Retina (tissue), 1 donor: ENCODE measurements around the gene PNRC2.
"Not testable (repeated sequence)": the region's sequence is repeated elsewhere in the genome, so short reads cannot be mapped to it uniquely, and the experiment has no call there.

Experiments
- DNase-seq: peaks from one replicate; pipeline ENCODE4 v3.0.0-alpha.2; 2016

The PNRC2 gene

DNA sequence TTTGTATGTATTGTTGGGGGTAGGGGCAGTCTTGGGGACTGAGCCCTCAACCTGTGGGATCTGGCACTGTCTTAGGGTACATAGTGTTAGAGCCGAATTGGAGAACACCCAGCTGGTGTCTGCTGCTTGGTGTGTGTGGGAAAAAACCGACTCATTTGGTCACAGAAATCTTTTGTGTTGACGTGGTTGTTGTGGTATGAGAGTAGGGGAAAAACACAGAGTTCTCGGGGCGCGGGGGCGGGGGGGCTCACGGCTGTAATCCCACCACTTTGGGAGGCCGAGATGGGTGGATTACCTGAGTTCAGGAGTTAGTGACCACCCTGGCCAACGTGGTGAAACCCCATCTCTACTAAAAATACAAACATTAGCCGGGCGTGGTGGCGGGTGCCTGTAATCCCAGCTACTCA, 35.8 kb downstream of the PNRC2 start:
- DNase-seq: no peak

DNA sequence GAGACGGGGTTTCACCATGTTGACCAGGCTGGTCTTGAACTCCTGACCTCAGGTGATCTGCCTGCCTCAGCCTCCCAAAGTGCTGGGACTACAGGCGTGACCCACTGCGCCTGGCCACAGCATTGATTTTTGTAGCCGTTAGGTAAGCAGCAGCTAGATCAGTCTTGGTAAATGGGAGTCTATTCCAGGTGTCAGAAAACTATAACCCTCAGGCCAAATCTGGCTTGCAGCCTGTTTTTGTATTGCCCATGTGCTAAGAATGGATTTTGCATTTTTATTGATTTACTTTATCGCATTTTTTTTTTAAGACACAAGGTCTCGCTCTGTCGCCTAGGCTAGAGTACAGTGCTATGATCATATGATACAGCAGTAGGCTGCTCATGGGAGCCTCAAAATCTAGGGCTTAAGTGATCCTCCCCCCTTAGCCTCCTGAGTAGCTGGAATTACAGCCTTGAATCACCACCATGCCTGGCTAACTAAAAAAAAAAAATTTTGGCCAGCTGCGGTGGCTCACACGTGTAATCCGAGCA, 37.1 kb downstream of the PNRC2 start:
- no peak for DNase-seq

DNA sequence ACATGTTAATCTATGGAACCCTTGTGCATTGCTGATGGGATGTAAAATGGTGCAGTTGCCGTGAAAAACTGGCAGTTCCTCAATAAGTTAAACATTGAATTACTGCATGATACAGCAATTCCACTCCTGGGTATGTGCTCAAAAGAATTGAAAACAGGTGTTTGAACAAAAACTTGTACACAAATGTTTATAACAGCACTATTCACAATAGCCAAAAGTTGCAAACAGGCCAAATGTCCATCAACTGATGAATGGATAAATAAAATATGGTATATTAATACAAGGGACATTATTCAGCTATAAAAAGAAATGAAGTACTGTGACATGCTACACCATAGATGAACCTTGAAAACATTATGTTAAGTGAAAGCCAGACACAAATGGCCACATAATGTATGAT, 38.2 kb downstream of the PNRC2 start:
- DNase-seq: no peak

DNA sequence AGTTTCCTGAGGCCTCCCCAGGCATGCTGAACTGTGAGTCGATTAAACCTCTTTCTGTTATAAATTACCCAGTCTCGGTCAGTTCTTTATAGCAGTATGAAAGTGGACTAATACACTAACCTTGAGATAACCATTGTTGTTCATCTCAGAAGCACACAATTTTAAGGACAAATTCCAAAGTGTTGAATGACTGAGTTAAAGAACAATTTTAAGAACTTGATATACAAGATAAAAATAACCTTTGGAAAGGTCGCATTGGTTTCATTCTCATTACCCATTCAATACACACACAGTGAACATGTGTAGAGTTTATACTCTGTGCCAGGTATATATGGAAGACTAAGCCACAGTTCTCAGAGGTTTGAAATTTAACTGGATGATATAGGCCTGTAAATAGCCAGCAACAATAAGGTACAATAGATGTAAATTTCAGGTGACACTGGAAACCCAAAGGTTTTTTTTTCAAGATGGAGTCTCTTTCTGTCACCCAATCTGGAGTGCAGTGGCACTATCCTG, 39.6 kb downstream of the PNRC2 start:
- DNase-seq: no peak

GRCh38 chr1:24002695-24003094, 43.1 kb downstream of the PNRC2 start:
- no peak for DNase-seq

DNA sequence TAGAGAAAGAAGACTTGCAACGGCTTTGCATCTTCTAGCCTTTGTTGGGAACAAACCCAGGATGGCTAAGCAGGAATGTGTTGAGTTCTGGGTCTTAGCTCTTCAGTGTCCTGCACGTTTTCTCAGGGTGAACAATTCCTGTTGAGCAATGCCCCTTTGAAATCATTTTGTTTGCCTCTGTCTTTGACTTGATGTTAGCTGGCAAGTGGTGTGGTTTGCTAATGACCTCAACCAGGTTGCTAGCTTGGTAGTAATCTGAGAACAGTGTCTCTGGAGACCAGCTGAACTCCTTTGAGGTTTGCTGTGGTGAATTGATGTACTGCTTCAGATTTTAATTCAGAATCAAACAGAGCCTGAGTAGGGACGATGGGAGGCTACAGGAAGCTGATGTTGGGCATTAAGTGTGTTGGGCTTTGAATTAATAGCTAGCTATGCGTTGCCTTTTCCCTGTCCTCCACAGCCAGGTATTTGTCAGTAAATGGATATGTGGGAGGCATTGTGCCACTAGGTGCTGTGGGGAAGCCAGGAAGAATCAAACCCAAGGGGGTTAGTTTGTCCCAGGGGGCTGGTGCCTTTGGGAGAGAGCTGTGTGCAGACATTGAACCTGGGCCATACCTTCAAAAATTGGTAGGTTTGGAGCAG, 43.8 kb downstream of the PNRC2 start:
- DNase-seq: no peak

DNA sequence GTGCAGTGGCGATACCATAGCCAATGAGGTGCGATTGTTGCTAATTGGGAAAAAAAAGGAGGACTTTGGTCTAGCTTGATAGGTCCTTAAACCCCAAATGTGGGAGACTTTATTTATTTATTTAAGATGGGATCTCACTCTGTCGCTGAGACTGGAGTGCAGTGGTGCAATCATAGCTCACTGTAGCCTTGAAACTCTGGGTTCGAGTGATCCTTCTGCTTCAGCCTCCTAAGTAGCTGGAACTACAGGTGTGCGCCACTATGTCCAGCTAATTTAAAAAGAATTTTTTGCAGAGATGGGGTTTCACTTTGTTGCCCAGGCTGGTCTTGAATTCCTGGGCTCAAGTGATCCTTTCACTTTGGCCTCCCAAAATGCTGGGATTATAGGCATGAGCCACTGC, 44.5 kb downstream of the PNRC2 start:
- no peak for DNase-seq

DNA sequence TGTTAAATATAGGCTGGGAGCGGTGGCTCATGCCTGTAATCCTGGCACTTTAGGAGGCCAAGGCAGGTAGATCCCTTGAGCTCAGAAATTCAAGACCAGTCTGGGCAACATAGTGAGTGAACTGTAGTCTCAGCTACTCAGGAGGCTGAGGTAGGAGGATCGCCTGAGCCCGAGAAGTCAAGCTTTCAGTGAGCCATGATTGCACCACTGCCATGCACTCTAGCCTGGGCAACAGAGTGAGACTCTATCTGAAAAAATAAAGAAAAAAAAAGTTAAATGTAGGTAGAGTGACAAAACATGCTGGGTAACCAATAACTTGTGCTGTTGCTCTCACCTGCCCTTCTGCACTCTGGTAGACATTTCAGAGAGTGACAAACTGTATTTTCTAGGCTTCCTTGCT, 45.5 kb downstream of the PNRC2 start:
- no peak for DNase-seq

- no peak for DNase-seq
Measured at GRCh38 chr1:24007079-24007478, 47.5 kb downstream of the PNRC2 start.

- not testable (repeated sequence) for DNase-seq
Measured at GRCh38 chr1:24008574-24009184, 49.1 kb downstream of the PNRC2 start.

- DNase-seq: no peak
Measured at GRCh38 chr1:24009406-24009805, 49.8 kb downstream of the PNRC2 start.

DNA sequence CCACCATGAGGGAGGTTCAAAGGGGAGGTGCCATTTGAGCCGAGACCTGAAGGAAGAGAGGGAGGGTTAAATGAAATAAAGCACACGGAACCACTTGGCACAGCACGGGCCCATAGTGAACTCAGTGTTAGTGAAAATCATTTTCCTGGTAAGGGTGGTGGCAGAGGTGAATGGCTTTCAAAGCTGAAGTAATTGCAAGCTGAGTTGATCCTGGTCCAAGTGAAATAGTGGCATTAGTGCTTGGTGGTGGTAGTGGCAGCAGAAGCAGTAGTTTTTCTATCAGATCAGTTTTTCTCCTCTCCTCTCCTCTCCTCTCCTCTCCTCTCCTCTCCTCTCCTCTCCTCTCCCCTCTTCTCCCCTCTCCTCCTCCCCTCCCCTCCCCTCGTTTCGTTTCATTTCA, 51.0 kb downstream of the PNRC2 start:
- no peak for DNase-seq

DNA sequence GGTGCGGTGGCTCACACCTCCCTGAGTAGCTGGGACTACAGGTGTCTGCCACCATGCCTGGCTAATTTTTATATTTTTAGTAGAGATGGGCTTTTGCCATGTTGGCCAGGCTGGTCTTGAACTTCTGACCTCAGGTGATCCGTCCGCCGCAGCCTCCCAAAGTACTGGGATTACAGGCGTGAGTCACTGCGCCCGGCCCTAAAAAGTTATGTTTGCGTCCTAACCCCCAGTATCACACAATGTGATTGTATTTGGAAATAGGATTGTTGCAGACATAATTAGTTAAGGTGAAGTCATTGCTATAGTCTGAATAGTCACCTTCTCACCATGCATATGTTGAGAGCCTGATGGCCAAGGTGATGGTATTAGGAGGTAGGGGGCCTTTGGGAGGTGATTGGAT, 53.2 kb downstream of the PNRC2 start:
- not testable (repeated sequence) for DNase-seq
